ENCODE results near the gene FBXO5.

DNA sequence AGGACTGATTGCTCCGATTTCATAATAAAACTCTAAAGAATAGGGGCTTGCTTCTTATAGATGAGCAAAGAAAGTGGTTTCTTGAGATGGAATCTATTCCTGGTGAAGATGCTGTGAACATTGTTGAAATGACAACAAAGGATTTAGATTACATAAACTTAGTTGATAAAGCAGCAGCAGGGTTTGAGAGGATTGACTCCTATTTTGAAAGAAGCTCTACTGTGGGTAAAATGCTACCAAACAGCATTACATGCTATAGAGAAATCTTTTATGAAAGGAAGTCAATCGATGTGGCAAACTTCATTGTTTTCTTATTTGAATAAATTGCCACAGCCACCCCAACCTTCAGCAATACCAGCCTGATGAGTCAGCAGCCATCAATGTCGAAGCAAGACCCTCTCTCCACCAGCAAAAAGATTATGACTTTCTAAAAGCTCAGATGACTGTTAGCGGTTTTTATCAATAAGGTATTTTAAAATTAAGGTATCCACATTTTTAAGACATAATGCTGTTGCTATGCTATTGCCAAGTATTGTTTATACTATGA is 32.3 kb upstream of the FBXO5 start:
- TF ChIP-seq, protein P1, sequence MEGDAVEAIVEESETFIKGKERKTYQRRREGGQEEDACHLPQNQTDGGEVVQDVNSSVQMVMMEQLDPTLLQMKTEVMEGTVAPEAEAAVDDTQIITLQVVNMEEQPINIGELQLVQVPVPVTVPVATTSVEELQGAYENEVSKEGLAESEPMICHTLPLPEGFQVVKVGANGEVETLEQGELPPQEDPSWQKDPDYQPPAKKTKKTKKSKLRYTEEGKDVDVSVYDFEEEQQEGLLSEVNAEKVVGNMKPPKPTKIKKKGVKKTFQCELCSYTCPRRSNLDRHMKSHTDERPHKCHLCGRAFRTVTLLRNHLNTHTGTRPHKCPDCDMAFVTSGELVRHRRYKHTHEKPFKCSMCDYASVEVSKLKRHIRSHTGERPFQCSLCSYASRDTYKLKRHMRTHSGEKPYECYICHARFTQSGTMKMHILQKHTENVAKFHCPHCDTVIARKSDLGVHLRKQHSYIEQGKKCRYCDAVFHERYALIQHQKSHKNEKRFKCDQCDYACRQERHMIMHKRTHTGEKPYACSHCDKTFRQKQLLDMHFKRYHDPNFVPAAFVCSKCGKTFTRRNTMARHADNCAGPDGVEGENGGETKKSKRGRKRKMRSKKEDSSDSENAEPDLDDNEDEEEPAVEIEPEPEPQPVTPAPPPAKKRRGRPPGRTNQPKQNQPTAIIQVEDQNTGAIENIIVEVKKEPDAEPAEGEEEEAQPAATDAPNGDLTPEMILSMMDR (IDR thresholded peaks at IDR 0.05; ENCODE audit: low read depth, low read length, poor library complexity, severe bottlenecking) = no peak
- no peak for TF ChIP-seq EZH2phosphoT487 (IDR thresholded peaks at IDR 0.05; ENCODE audit: borderline replicate concordance, low read length)
